Peyer's patch (tissue), 4 donors: ENCODE results near the gene TYSND1. TPM values are rescaled to one million over a fixed set of nuclear protein-coding genes. Genes with fewer than 3 reads are reported as not detected.

Source experiments
- DNase-seq, 3 donors: peaks; one replicate each; pipeline ENCODE4 v3.0.0-alpha.2; 2017 to 2019
- H3K27ac ChIP-seq, 4 donors: fragments of 200-600 bp; sonication (generic); one replicate each; pipeline ENCODE4 v1.5.1; 2016 to 2019
- H3K27me3 ChIP-seq, 2 donors: fragments of 200-600 bp; sonication (generic); one replicate each; pipeline ENCODE4 v1.5.1; 2019
- H3K36me3 ChIP-seq, 3 donors: fragments of 200-600 bp; sonication (generic); one replicate each; pipeline ENCODE4 v1.5.1; 2016 to 2019
- H3K4me1 ChIP-seq, 4 donors: fragments of 200-600 bp; sonication (generic); one replicate each; pipeline ENCODE4 v1.5.1; 2016 to 2019
- H3K4me3 ChIP-seq, 4 donors: fragments of 200-600 bp; sonication (generic); 1 replicate in 3 of 4; 2 replicates in 1 of 4; pipeline ENCODE4 v1.5.1; 2016 to 2019; ENCODE audit warnings: mild to moderate bottlenecking in 1 of 4
- H3K9me3 ChIP-seq, 4 donors: fragments of 200-600 bp; sonication (generic); one replicate each; pipeline ENCODE4 v1.5.1; 2016 to 2019; ENCODE audit warnings: mild to moderate bottlenecking in 1 of 4
- POLR2A ChIP-seq, 2 donors: fragments of 450-650 bp; IDR thresholded peaks; one replicate each; pipeline ENCODE4 v1.5.1; 2017; ENCODE audit warnings: antibody characterized with exemption in 2 of 2, mild to moderate bottlenecking in 2 of 2, moderate library complexity in 2 of 2
- total RNA-seq, 4 donors: library from RNA; depleted of rRNA; stranded (reverse); fragments of >200 nt; gene quantifications; one replicate each; pipeline ENCODE4 v1.1.0, GENCODE V29; 2016
- TF ChIP-seq, protein P1 (sequence below), 6 experiments: fragments of 450-650 bp in 4 of 6; fragments of 200-600 bp in 2 of 6; sonication (generic) in 1 of 6; IDR thresholded peaks; one replicate each; pipeline ENCODE4 v1.5.1; 2017 to 2019; ENCODE audit warnings: antibody characterized with exemption in 6 of 6, mild to moderate bottlenecking in 3 of 6, moderate library complexity in 1 of 6

Gene TYSND1
- total RNA-seq, 4 donors from 2014 or later, result 18.2 to 25.9 (median 21.7) TPM

GRCh38 chr10:70122742-70123141 lies 23.8 kb downstream of the TYSND1 start:
- H3K9me3 ChIP-seq, result no peaks in the 10 kb centered on the region
- H3K36me3 ChIP-seq, result peaks cover 0 to 43% (median 0%) of the 10 kb centered on the region in 3 donors
- H3K27ac ChIP-seq, result no peak overlapping the region
- H3K4me1 ChIP-seq, result no peaks in the 10 kb centered on the region
- H3K4me3 ChIP-seq, result no peak overlapping the region
- TF ChIP-seq, protein P1, sequence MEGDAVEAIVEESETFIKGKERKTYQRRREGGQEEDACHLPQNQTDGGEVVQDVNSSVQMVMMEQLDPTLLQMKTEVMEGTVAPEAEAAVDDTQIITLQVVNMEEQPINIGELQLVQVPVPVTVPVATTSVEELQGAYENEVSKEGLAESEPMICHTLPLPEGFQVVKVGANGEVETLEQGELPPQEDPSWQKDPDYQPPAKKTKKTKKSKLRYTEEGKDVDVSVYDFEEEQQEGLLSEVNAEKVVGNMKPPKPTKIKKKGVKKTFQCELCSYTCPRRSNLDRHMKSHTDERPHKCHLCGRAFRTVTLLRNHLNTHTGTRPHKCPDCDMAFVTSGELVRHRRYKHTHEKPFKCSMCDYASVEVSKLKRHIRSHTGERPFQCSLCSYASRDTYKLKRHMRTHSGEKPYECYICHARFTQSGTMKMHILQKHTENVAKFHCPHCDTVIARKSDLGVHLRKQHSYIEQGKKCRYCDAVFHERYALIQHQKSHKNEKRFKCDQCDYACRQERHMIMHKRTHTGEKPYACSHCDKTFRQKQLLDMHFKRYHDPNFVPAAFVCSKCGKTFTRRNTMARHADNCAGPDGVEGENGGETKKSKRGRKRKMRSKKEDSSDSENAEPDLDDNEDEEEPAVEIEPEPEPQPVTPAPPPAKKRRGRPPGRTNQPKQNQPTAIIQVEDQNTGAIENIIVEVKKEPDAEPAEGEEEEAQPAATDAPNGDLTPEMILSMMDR (IDR thresholded peaks at IDR 0.05), result no peak
- no peak for TF ChIP-seq POLR2A (IDR thresholded peaks at IDR 0.05)
- DNase-seq, result no peak
- H3K27me3 ChIP-seq, result no peaks in the 10 kb centered on the region

GRCh38 chr10:70121281-70121949 lies 25.1 kb downstream of the TYSND1 start:
- DNase-seq, result no peak
- Histone ChIP-seq H3K27me3 (no peaks in the 10 kb centered on the region), H3K4me1 (no peaks in the 10 kb centered on the region), H3K36me3 (peaks cover 0 to 43% (median 0%) of the 10 kb centered on the region in 3 donors), H3K27ac (no peak overlapping the region), H3K9me3 (no peaks in the 10 kb centered on the region), H3K4me3 (no peak overlapping the region)
- TF ChIP-seq POLR2A (IDR thresholded peaks at IDR 0.05), result no peak
- TF ChIP-seq, protein P1 (IDR thresholded peaks at IDR 0.05), result no peak

DNA sequence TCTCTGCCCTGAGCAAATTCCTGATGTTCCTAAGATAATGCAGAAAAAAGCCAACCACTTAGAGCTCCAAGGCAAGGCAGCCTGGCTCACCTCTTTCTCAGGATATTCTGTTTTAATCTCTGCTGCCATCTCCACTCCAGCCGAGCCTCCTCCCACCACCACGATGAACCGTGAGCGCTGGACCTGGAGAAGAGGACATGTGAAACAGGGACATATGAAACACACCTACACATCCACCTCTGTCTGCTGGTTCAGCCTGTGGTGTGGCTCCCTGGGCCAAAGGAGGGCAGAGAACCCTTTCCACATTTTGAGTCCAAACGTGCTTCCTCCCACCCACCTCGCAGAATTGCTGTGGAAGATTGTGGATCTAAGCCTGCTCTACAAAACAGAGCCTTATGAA lies 26.1 kb downstream of the TYSND1 start:
- Histone ChIP-seq H3K36me3 (peaks cover 0 to 43% (median 0%) of the 10 kb centered on the region in 3 donors), H3K4me1 (no peaks in the 10 kb centered on the region), H3K4me3 (no peak overlapping the region), H3K27ac (no peak overlapping the region), H3K27me3 (no peaks in the 10 kb centered on the region), H3K9me3 (no peaks in the 10 kb centered on the region)
- no peak for DNase-seq
- TF ChIP-seq, protein P1 (IDR thresholded peaks at IDR 0.05), result no peak
- no peak for TF ChIP-seq POLR2A (IDR thresholded peaks at IDR 0.05)

- Histone ChIP-seq H3K4me3 (no peak overlapping the region), H3K4me1 (no peaks in the 10 kb centered on the region), H3K36me3 (peaks cover 0 to 49% (median 0%) of the 10 kb centered on the region in 3 donors), H3K9me3 (no peaks in the 10 kb centered on the region), H3K27me3 (no peaks in the 10 kb centered on the region), H3K27ac (no peak overlapping the region)
- DNase-seq, result no peak
- TF ChIP-seq POLR2A (IDR thresholded peaks at IDR 0.05), result no peak
- TF ChIP-seq, protein P1 (IDR thresholded peaks at IDR 0.05), result no peak
These were observed 26.9 kb downstream of the TYSND1 start for GRCh38 chr10:70119623-70120022.

DNA sequence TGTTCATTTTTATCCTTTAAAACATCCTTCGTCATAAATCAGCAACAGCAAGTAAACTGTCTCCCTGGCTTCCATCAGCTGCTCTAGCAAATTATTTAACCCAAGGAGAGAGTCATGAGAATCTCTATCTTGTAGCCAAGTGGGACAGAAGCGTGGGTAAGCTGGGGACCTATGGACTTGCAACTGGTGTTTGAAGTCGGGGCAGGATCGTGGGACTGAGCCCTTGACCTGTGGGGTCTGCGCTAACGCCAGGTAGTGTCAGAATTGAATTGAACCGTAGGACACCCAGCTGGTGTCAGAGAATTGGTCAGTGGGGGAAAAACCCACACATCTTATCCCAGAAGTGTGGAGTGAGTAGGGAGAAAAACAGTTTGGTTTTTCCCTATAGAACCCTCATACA lies 27.3 kb downstream of the TYSND1 start:
- no peak for DNase-seq
- Histone ChIP-seq H3K4me1 (no peaks in the 10 kb centered on the region), H3K4me3 (no peak overlapping the region), H3K27me3 (no peaks in the 10 kb centered on the region), H3K36me3 (peaks cover 0 to 53% (median 0%) of the 10 kb centered on the region in 3 donors), H3K9me3 (no peaks in the 10 kb centered on the region), H3K27ac (no peak overlapping the region)
- TF ChIP-seq, protein P1 (IDR thresholded peaks at IDR 0.05), result no peak
- no peak for TF ChIP-seq POLR2A (IDR thresholded peaks at IDR 0.05)
